Activated B cell treated with CpG ODN at 0.5 μM for 24 hours (primary cell): ENCODE results near the gene RTF2. TPM values are rescaled to one million over a fixed set of nuclear protein-coding genes. Genes with fewer than 3 reads are reported as not detected.

Experiments
- ATAC-seq: fragments of 200-7000 bp; cut with Tn5 transposase; one replicate; pipeline ENCODE4 v1.10.0; 2021; ENCODE audit warnings: low read depth, mild to moderate bottlenecking, moderate library complexity
- CTCF ChIA-PET: fragments of 350-600 bp; sonication (Branson Sonifier 250); formaldehyde crosslinking; loops from one replicate; lab custom pipeline; 2021; ENCODE audit warnings: antibody characterized with exemption; lab: Charles Lee
- POLR2A ChIA-PET: fragments of 350-600 bp; sonication (Branson Sonifier 250); formaldehyde crosslinking; loops from one replicate; lab custom pipeline; 2021; ENCODE audit warnings: antibody characterized with exemption; lab: Charles Lee
- DNase-seq: peaks from one replicate; pipeline ENCODE4 v3.0.0; 2022
- H3K27ac Mint-ChIP-seq: one replicate; pipeline ENCODE4 v1.8.0; 2020; ENCODE audit warnings: mixed read lengths
- H3K27me3 Mint-ChIP-seq: one replicate; pipeline ENCODE4 v1.8.0; 2021; ENCODE audit warnings: mixed read lengths
- H3K36me3 Mint-ChIP-seq: one replicate; pipeline ENCODE4 v1.8.0; 2021; ENCODE audit warnings: low read depth, mixed read lengths
- H3K4me1 Mint-ChIP-seq: one replicate; pipeline ENCODE4 v1.8.0; 2021; ENCODE audit warnings: mixed read lengths
- H3K4me3 Mint-ChIP-seq: one replicate; pipeline ENCODE4 v1.8.0; 2020; ENCODE audit warnings: mild to moderate bottlenecking, mixed read lengths
- H3K9me3 Mint-ChIP-seq: one replicate; pipeline ENCODE4 v1.8.0; 2020; ENCODE audit warnings: mixed read lengths
- CTCF ChIP-seq: fragments of 200-600 bp; IDR thresholded peaks from one replicate; pipeline ENCODE4 v1.8.0; 2022; ENCODE audit warnings: antibody characterized with exemption, mild to moderate bottlenecking
- intact Hi-C: fragments of 100-400 bp; cut with micrococcal nuclease; formaldehyde crosslinking; loops from one replicate; pipeline ENCODE4 v1.15.1; 2024
- total RNA-seq: library from RNA; stranded (reverse); gene quantifications from 2 replicates; pipeline ENCODE4 v1.2.3, GENCODE V29; 2022

The RTF2 gene
- total RNA-seq, 1 donor from 2014 or later, result 81.1 TPM

DNA sequence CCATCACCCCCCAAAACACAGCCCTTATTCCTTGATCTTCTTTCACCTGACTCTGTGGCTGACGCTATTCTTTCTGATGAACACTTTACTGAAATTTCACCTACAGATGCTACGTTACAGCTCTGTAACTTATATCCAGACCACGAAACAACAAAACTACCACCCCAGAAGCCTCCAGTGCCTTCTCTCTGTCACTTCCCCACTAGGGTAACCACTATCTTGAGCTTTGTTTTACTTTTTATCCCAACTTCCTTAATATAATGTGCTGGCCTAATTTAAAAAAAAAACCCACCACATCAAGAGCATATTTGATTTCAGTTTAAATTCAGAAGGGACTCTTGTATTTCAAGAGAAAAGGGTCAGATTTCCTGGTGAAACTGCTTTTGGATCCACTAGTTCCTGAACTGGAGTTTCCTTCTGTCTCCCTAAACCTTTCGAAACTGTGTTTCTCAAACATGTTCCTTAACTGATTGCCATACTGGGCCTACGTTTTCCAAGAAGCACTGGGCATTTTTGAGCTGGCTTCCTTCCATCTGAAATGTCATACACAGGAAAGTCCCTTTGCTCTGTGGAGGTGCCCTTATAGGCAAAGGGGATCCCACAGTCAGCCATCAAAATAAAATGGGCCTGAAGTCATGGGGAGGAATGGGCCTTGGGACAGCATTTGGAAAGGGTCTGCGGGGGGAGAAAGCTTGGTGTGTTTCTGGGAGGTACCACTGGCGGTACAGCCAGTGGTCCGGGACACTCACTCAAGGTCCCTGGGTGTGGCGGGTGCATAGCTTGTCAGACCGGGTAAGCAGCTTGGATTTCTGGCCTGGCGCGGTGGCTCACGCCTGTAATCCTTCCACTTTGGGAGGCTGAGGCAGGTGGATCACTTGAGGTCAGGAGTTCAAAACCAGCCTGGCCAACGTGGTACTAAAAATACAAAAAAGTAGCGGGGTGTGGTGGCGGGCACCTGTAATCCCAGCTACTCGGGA, 25.8 kb upstream of the RTF2 start:
- ChIA-PET POLR2A (no interaction called here), CTCF (no interaction called here)
- peaks cover 3% of the 10 kb centered on the region for H3K27me3 Mint-ChIP-seq
- H3K4me1 Mint-ChIP-seq, result peaks cover 17% of the 10 kb centered on the region
- no peak for TF ChIP-seq CTCF
- no peak overlapping the region for H3K4me3 Mint-ChIP-seq
- H3K27ac Mint-ChIP-seq, result no peak overlapping the region
- intact Hi-C loops, result no loop called here
- no peaks in the 10 kb centered on the region for H3K9me3 Mint-ChIP-seq
- DNase-seq (no peak), ATAC-seq (no peak)
- no peaks in the 10 kb centered on the region for H3K36me3 Mint-ChIP-seq

GRCh38 chr20:56443654-56444540, 24.5 kb upstream of the RTF2 start:
- TF ChIP-seq CTCF, result no peak
- Mint-ChIP-seq H3K36me3 (no peaks in the 10 kb centered on the region), H3K9me3 (no peaks in the 10 kb centered on the region), H3K4me1 (peaks cover 17% of the 10 kb centered on the region), H3K27ac (no peak overlapping the region), H3K4me3 (no peak overlapping the region), H3K27me3 (peaks cover 3% of the 10 kb centered on the region)
- POLR2A ChIA-PET, result no interaction called here
- intact Hi-C loops, result no loop called here
- ATAC-seq (no peak), DNase-seq (no peak)
- CTCF ChIA-PET, result no interaction called here

- Mint-ChIP-seq H3K4me3 (no peak overlapping the region), H3K27me3 (peaks cover 3% of the 10 kb centered on the region), H3K36me3 (no peaks in the 10 kb centered on the region), H3K27ac (no peak overlapping the region), H3K9me3 (no peaks in the 10 kb centered on the region), H3K4me1 (peaks cover 11% of the 10 kb centered on the region)
- no peak for TF ChIP-seq CTCF
- POLR2A ChIA-PET, result no interaction called here
- no peak for ATAC-seq
- CTCF ChIA-PET, result no interaction called here
- intact Hi-C loops, result no loop called here
- DNase-seq, result no peak
These were observed 23.3 kb upstream of the RTF2 start for GRCh38 chr20:56445130-56445529.

DNA sequence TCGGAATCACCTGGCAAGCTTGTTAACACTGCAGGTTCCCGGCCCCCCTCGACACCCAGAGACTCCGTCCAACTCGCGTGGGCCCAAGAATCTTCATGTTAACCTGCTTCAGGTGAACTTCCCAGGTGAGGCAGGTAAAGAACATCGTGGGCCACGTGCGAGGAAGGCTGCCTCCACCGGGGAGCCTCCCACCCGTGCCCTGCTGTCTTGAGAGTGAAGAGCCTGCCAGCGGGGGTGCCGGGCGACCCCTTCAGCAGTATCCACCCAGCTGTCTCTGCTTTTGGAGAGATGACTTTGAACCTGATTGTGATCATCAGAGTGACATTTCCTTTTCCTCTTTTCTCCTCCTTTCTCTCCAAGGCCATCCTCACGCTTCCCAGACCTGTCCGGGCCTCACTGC, 22.9 kb upstream of the RTF2 start:
- no peak for DNase-seq
- no peaks in the 10 kb centered on the region for H3K9me3 Mint-ChIP-seq
- CTCF ChIA-PET, result no interaction called here

More for the DNA sequence above, 22.9 kb upstream of the RTF2 start:
- Mint-ChIP-seq H3K4me1 (peaks cover 7% of the 10 kb centered on the region), H3K27me3 (peaks cover 3% of the 10 kb centered on the region), H3K27ac (no peak overlapping the region), H3K4me3 (no peak overlapping the region), H3K36me3 (no peaks in the 10 kb centered on the region)
- intact Hi-C loops, result no loop called here
- no peak for ATAC-seq
- TF ChIP-seq CTCF, result no peak
- POLR2A ChIA-PET, result no interaction called here
